Chondrocyte (in vitro differentiated cells): ENCODE measurements around the gene IQCH. TPM values are rescaled to one million over a fixed set of nuclear protein-coding genes. Genes with fewer than 3 reads are reported as not detected.

Source experiments
- DNase-seq: peaks from one replicate; pipeline ENCODE4 v3.0.0; 2021; ENCODE audit warnings: mixed read lengths, low spot score
- H3K27ac Mint-ChIP-seq: one replicate; pipeline ENCODE4 v1.8.0; 2021; ENCODE audit warnings: mild to moderate bottlenecking, moderate library complexity, mixed read lengths; ENCODE audit not compliant: unreplicated experiment
- H3K27me3 Mint-ChIP-seq: 2 replicates; pipeline ENCODE4 v1.8.0; 2021; ENCODE audit warnings: low read depth, mixed read lengths
- H3K36me3 Mint-ChIP-seq: 2 replicates; pipeline ENCODE4 v1.8.0; 2021; ENCODE audit warnings: low read depth, mixed read lengths
- H3K4me1 Mint-ChIP-seq: 2 replicates; pipeline ENCODE4 v1.8.0; 2021; ENCODE audit warnings: low read depth, mild to moderate bottlenecking, mixed read lengths
- H3K4me3 Mint-ChIP-seq: one replicate; pipeline ENCODE4 v1.8.0; 2021; ENCODE audit warnings: mild to moderate bottlenecking, moderate library complexity, mixed read lengths; ENCODE audit not compliant: unreplicated experiment
- H3K9me3 Mint-ChIP-seq: 2 replicates; pipeline ENCODE4 v1.8.0; 2021; ENCODE audit warnings: low read depth, mixed read lengths
- total RNA-seq: library from RNA; stranded (reverse); gene quantifications from 3 replicates; pipeline ENCODE4 v1.2.1, GENCODE V29; 2021
- TF ChIP-seq, protein P1 (sequence below): fragments of 200-600 bp; sonication (generic); IDR thresholded peaks from 2 replicates; pipeline ENCODE4 v1.5.0; 2021; ENCODE audit warnings: antibody characterized with exemption, mild to moderate bottlenecking, moderate library complexity

Gene IQCH
- total RNA-seq, 1 donor from 2014 or later = 1.0 TPM

DNA sequence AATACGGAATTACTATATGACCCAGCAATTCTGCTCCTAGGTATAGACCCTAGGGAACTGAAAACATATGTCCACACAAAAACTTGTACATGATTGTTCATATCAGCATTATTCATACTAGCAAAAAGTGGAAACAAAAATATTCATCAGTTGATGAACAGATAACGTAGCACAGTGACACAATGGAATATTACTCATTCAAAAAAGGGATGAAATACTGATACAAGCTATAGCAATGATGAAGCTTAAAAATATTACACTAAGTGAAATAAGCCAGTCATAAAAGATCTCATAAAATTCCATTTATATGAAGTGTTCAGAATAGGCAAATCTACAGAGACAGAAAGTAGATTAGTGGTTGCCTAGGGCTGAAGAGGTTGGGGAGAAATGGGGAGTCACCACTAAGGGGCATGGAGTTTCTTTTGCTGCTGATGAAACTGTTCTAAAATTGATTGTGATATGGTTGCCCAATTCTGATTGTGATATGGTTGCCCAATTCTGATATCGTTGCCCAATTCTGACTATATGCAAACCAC lies 276.9 kb downstream of the IQCH start:
- Mint-ChIP-seq H3K4me1 (peaks cover 6% of the 10 kb centered on the region), H3K9me3 (no peaks in the 10 kb centered on the region), H3K27me3 (no peaks in the 10 kb centered on the region), H3K4me3 (no peak overlapping the region), H3K27ac (no peak overlapping the region), H3K36me3 (no peaks in the 10 kb centered on the region)
- TF ChIP-seq, protein P1, sequence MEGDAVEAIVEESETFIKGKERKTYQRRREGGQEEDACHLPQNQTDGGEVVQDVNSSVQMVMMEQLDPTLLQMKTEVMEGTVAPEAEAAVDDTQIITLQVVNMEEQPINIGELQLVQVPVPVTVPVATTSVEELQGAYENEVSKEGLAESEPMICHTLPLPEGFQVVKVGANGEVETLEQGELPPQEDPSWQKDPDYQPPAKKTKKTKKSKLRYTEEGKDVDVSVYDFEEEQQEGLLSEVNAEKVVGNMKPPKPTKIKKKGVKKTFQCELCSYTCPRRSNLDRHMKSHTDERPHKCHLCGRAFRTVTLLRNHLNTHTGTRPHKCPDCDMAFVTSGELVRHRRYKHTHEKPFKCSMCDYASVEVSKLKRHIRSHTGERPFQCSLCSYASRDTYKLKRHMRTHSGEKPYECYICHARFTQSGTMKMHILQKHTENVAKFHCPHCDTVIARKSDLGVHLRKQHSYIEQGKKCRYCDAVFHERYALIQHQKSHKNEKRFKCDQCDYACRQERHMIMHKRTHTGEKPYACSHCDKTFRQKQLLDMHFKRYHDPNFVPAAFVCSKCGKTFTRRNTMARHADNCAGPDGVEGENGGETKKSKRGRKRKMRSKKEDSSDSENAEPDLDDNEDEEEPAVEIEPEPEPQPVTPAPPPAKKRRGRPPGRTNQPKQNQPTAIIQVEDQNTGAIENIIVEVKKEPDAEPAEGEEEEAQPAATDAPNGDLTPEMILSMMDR = no peak
- DNase-seq = no peak

DNA sequence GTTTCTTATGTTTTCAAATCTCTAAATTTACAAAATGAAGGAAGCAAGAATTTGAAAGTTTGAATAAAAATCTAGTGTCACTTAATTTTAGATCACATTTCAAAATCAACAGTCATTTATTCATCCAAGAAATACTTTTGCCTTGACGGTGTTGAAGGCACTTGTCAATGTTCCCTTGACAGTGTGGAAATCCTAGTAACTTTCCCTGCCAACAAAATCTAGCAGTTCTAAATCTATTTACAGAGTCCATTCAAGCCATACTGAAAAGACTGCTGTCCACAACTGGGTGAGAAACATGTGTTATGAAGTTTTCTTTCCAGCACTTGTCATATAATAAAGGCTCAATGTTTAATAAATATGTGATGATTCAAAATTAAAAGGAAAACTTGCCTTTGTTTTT lies 279.3 kb downstream of the IQCH start:
- TF ChIP-seq, protein P1 = no peak
- DNase-seq = no peak
- H3K9me3 Mint-ChIP-seq = no peaks in the 10 kb centered on the region
- H3K4me1 Mint-ChIP-seq = no peaks in the 10 kb centered on the region
- H3K27ac Mint-ChIP-seq = no peak overlapping the region
- no peak overlapping the region for H3K4me3 Mint-ChIP-seq
- no peaks in the 10 kb centered on the region for H3K27me3 Mint-ChIP-seq
- no peaks in the 10 kb centered on the region for H3K36me3 Mint-ChIP-seq

DNA sequence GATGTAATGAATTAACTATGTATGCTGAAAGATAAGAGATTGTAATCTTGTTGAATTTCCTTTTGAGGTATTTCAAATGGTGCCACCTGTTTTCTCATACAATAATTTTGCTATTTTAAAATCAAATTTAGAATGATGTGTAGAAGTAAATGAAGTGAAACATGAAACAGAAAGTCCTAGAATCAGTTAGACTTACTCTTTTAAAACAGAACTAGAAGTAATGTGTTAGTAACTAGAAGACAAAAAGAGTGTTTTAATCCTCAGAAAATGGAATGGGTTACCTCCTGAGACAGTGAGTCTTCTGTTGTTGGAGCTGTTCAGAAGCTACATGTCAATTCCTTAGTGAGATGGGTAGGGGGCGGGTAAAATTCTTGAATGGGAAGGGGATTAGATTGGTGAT lies 279.8 kb downstream of the IQCH start:
- no peaks in the 10 kb centered on the region for H3K9me3 Mint-ChIP-seq
- no peaks in the 10 kb centered on the region for H3K4me1 Mint-ChIP-seq
- no peak for DNase-seq
- H3K27ac Mint-ChIP-seq = no peak overlapping the region
- no peaks in the 10 kb centered on the region for H3K36me3 Mint-ChIP-seq
- no peak overlapping the region for H3K4me3 Mint-ChIP-seq
- H3K27me3 Mint-ChIP-seq = no peaks in the 10 kb centered on the region
- TF ChIP-seq, protein P1 = no peak

DNA sequence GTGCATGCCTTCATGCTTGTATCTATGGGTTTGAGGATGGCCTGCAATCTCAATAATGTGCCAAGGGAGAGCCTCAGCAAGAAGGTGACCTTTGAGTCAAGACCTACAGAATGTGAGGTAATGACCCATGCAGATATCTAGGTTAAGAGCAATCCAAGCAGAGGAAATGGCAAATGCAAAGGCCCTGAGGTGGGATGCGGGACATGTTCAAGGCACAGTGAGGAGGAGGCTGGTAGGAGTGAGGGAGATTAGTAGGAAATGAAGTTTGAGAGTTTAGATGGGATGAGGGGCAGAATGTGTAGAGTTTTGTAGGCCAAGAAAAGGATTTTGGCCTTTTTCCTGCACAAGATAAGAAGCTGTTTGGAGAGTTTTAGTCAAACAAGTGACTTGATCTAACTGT lies 283.2 kb downstream of the IQCH start:
- no peak for DNase-seq
- Mint-ChIP-seq H3K36me3 (no peaks in the 10 kb centered on the region), H3K9me3 (no peaks in the 10 kb centered on the region), H3K27ac (no peak overlapping the region), H3K4me1 (peaks cover 4% of the 10 kb centered on the region), H3K4me3 (no peak overlapping the region), H3K27me3 (no peaks in the 10 kb centered on the region)
- TF ChIP-seq, protein P1 = no peak

DNA sequence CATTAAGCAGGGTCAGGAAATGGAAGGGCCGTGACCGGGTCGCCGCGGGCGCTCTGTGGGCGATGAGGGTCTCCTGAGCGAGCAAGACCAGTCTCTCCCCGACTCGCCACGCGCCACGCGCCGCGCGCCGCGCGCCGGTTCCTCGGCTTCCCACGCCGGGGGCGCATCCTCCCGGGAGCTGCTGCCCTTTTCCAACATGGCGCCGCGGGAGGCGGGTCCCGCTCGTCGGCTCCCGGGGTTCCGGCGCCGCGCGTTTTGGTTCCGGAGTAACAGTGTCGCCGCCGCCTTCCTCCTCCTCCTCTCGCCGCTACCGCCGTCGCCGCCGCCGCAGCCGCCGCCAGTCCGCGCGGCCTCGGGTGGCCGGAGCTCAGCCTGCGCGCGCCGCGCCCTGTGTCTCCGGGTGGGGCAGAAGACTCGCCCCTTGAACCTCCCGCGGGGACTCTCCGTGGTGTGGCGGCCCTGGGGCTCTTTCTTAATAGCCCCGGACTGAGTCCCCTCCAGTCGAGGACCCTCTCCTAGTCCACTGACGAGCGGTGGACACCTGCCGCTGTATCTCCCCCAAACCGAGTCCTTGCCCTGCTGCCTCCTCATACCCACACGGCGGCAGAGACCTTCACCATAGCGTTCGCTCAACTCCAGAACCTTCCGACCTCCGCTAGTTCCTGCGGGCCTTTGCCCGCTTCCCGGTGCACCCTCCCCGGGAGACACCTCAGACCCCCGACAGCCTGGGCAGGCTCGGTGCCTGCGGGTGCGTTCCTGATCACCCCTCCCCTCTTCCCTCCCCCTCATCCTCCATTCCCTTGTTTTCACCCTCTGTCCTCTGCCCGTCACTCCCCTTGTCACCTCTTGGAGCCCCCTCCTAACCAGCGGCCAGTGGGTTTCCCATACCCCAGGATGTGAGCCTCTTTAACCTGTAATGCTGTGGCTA lies 288.1 kb downstream of the IQCH start, which contains the start of gene MAP2K5:
Gene MAP2K5 (plus strand): TSS at position 284 of the 928 bp plus-strand sequence. CDS start 633 bp downstream, at position 917.
- H3K4me3 Mint-ChIP-seq = peak within 1 kb of the TSS; percentile 92
- peaks cover 2% of the 10 kb centered on the region for H3K36me3 Mint-ChIP-seq
- TF ChIP-seq, protein P1 = no peak
- peak within 1 kb of the TSS; percentile 71 for H3K27ac Mint-ChIP-seq
- no peaks in the 10 kb centered on the region for H3K27me3 Mint-ChIP-seq
- DNase-seq = peak; percentile 95
- H3K9me3 Mint-ChIP-seq = no peaks in the 10 kb centered on the region
- peaks cover 22% of the 10 kb centered on the region for H3K4me1 Mint-ChIP-seq
